ENCODE measurements around the gene LAMA2.

LAMA2 gene

GRCh38 chr6:129179283-129179682 is 296.3 kb downstream of the LAMA2 start:
- DNase-seq (ENCODE audit: low read depth) = no peak

- DNase-seq (ENCODE audit: low read depth) = no peak
Observed at GRCh38 chr6:129181001-129181400, 298.1 kb downstream of the LAMA2 start.

- DNase-seq (ENCODE audit: low read depth) = no peak
Observed at GRCh38 chr6:129183187-129183591, 300.3 kb downstream of the LAMA2 start.

- no peak for DNase-seq (ENCODE audit: low read depth)
Observed at GRCh38 chr6:129183681-129184301, 300.9 kb downstream of the LAMA2 start.

- DNase-seq (ENCODE audit: low read depth) = no peak
Observed at GRCh38 chr6:129184324-129184723, 301.4 kb downstream of the LAMA2 start.

GRCh38 chr6:129184808-129185366 is 301.9 kb downstream of the LAMA2 start:
- DNase-seq (ENCODE audit: low read depth) = no peak

- DNase-seq (ENCODE audit: low read depth) = no peak
Observed at GRCh38 chr6:129186988-129187387, 304.1 kb downstream of the LAMA2 start.

GRCh38 chr6:129188306-129188705 is 305.4 kb downstream of the LAMA2 start:
- DNase-seq (ENCODE audit: low read depth) = no peak

GRCh38 chr6:129188795-129189194 is 305.9 kb downstream of the LAMA2 start:
- DNase-seq (ENCODE audit: low read depth) = no peak

GRCh38 chr6:129189266-129189665 is 306.3 kb downstream of the LAMA2 start:
- no peak for DNase-seq (ENCODE audit: low read depth)

- no peak for DNase-seq (ENCODE audit: low read depth)
Observed at GRCh38 chr6:129191235-129191634, 308.3 kb downstream of the LAMA2 start.

GRCh38 chr6:129192458-129192989 is 309.6 kb downstream of the LAMA2 start:
- DNase-seq (ENCODE audit: low read depth) = no peak

- DNase-seq (ENCODE audit: low read depth) = no peak
Observed at GRCh38 chr6:129194306-129194941, 311.5 kb downstream of the LAMA2 start.

GRCh38 chr6:129195161-129195560 is 312.2 kb downstream of the LAMA2 start:
- DNase-seq (ENCODE audit: low read depth) = no peak

GRCh38 chr6:129195643-129196042 is 312.7 kb downstream of the LAMA2 start:
- DNase-seq (ENCODE audit: low read depth) = no peak

GRCh38 chr6:129197154-129197553 is 314.2 kb downstream of the LAMA2 start:
- no peak for DNase-seq (ENCODE audit: low read depth)

- no peak for DNase-seq (ENCODE audit: low read depth)
Observed at GRCh38 chr6:129200151-129200550, 317.2 kb downstream of the LAMA2 start.

GRCh38 chr6:129203190-129203900 is 320.4 kb downstream of the LAMA2 start:
- DNase-seq (ENCODE audit: low read depth) = no peak

GRCh38 chr6:129206821-129207220 is 323.9 kb downstream of the LAMA2 start:
- DNase-seq (ENCODE audit: low read depth) = no peak

GRCh38 chr6:129207832-129208231 is 324.9 kb downstream of the LAMA2 start:
- no peak for DNase-seq (ENCODE audit: low read depth)

- DNase-seq (ENCODE audit: low read depth) = no peak
Observed at GRCh38 chr6:129208415-129209034, 325.6 kb downstream of the LAMA2 start.

- no peak for DNase-seq (ENCODE audit: low read depth)
Observed at GRCh38 chr6:129209355-129209754, 326.4 kb downstream of the LAMA2 start.
